Measurements from ENCODE around the gene APCDD1L.
"Not testable (repeated sequence)": the region's sequence is repeated elsewhere in the genome, so short reads cannot be mapped to it uniquely, and the experiment has no call there.

APCDD1L gene

GRCh38 chr20:58513580-58514285, 1.5 kb downstream of the APCDD1L start:
- DNase-seq: no peak

GRCh38 chr20:58512808-58513552, 2.2 kb downstream of the APCDD1L start:
- no peak for DNase-seq

- DNase-seq: no peak
These were observed 3.3 kb downstream of the APCDD1L start for GRCh38 chr20:58511861-58512260.

GRCh38 chr20:58511364-58511763, 3.8 kb downstream of the APCDD1L start:
- no peak for DNase-seq

GRCh38 chr20:58510921-58511320, 4.3 kb downstream of the APCDD1L start:
- no peak for DNase-seq

- DNase-seq: no peak
These were observed 6.3 kb downstream of the APCDD1L start for GRCh38 chr20:58508762-58509395.

- DNase-seq: not testable (repeated sequence)
These were observed 8.2 kb downstream of the APCDD1L start for GRCh38 chr20:58506999-58507398.

GRCh38 chr20:58504566-58504965, 10.6 kb downstream of the APCDD1L start:
- DNase-seq: no peak

- no peak for DNase-seq
These were observed 11.5 kb downstream of the APCDD1L start for GRCh38 chr20:58503668-58504067.

GRCh38 chr20:58500256-58500655, 14.9 kb downstream of the APCDD1L start:
- no peak for DNase-seq

GRCh38 chr20:58498470-58499068, 16.6 kb downstream of the APCDD1L start:
- no peak for DNase-seq

GRCh38 chr20:58497724-58498469, 17.3 kb downstream of the APCDD1L start:
- DNase-seq: no peak

- no peak for DNase-seq
These were observed 18.0 kb downstream of the APCDD1L start for GRCh38 chr20:58497076-58497641.

- DNase-seq: no peak
These were observed 18.8 kb downstream of the APCDD1L start for GRCh38 chr20:58496429-58496769.

- no peak for DNase-seq
These were observed 19.4 kb downstream of the APCDD1L start for GRCh38 chr20:58495623-58496428.

- no peak for DNase-seq
These were observed 20.1 kb downstream of the APCDD1L start for GRCh38 chr20:58494923-58495622.

GRCh38 chr20:58492795-58493524, 22.2 kb downstream of the APCDD1L start:
- DNase-seq: no peak

- DNase-seq: no peak
These were observed 23.0 kb downstream of the APCDD1L start for GRCh38 chr20:58492074-58492718.

GRCh38 chr20:58486207-58486606, 29.0 kb downstream of the APCDD1L start:
- DNase-seq: no peak

GRCh38 chr20:58485393-58485792, 29.8 kb downstream of the APCDD1L start:
- no peak for DNase-seq
